NT2/D1 (cell line): ENCODE measurements around the gene VAV2.

Experiments used
- SUZ12 ChIP-seq: IDR thresholded peaks from 2 replicates; pipeline ENCODE4 v1.6.1; 2011; ENCODE audit not compliant: insufficient read length, insufficient read depth; ENCODE audit errors: extremely low read depth
- YY1 ChIP-seq: IDR thresholded peaks from 2 replicates; pipeline ENCODE4 v1.6.1; 2011; ENCODE audit not compliant: insufficient read length, insufficient read depth

GRCh38 chr9:133864011-133864410 lies 128.1 kb downstream of the VAV2 start:
- TF ChIP-seq YY1: no peak
- TF ChIP-seq SUZ12: no peak
